Keratinocyte (primary cell): ENCODE data around the gene CCR9. TPM values are rescaled to one million over a fixed set of nuclear protein-coding genes. Genes with fewer than 3 reads are reported as not detected.

ENCODE experiments used
- DNase-seq: peaks from one replicate; pipeline ENCODE4 v3.0.0-alpha.2; 2011; ENCODE audit warnings: low read depth, missing footprints, low spot score
- FAIRE-seq: peaks from 2 replicates; lab custom pipeline; 2011; peaks lifted over from hg19 to GRCh38; lab: Jason Lieb, UNC
- H2AFZ ChIP-seq: 2 replicates; pipeline ENCODE4 v1.6.0; 2012; ENCODE audit warnings: low read length, control low read depth, inconsistent platforms; ENCODE audit not compliant: control insufficient read depth
- H3K27ac ChIP-seq: 2 replicates; pipeline ENCODE4 v1.5.1; 2011; ENCODE audit warnings: low read length; ENCODE audit not compliant: control insufficient read depth, insufficient read depth
- H3K27me3 ChIP-seq: 3 replicates; pipeline ENCODE4 v1.6.0; 2011; ENCODE audit warnings: low read length; ENCODE audit not compliant: control insufficient read depth, insufficient read depth; ENCODE audit errors: extremely low read depth
- H3K36me3 ChIP-seq, 2 experiments: 2 replicates in 1 of 2; 3 replicates in 1 of 2; pipeline ENCODE4 v1.5.1; 2011; ENCODE audit warnings: low read length in 2 of 2, mild to moderate bottlenecking in 1 of 2; ENCODE audit not compliant: control insufficient read depth in 2 of 2, insufficient read depth in 2 of 2; ENCODE audit errors: extremely low read depth in 1 of 2
- H3K4me1 ChIP-seq: 3 replicates; pipeline ENCODE4 v1.5.1; 2011; ENCODE audit warnings: low read length; ENCODE audit not compliant: control insufficient read depth, insufficient read depth; ENCODE audit errors: extremely low read depth
- H3K4me2 ChIP-seq: 3 replicates; pipeline ENCODE4 v1.6.0; 2011; ENCODE audit warnings: low read depth, low read length; ENCODE audit not compliant: control insufficient read depth, insufficient read depth; ENCODE audit errors: extremely low read depth
- H3K4me3 ChIP-seq, 3 experiments: fragments of 200-600 bp in 1 of 3; sonication (generic) in 1 of 3; 2 replicates in 2 of 3; 3 replicates in 1 of 3; pipeline ENCODE4 v1.5.1; 2011 to 2016; ENCODE audit warnings: low read length in 3 of 3, mild to moderate bottlenecking in 3 of 3, control low read depth in 2 of 3, inconsistent platforms in 1 of 3, low read depth in 1 of 3, mixed read lengths in 1 of 3, mixed run types in 1 of 3, moderate library complexity in 1 of 3; ENCODE audit not compliant: control insufficient read depth in 2 of 3, insufficient read depth in 2 of 3; ENCODE audit errors: extremely low read depth in 1 of 3
- H3K79me2 ChIP-seq: 2 replicates; pipeline ENCODE4 v1.6.0; 2012; ENCODE audit warnings: low read length; ENCODE audit not compliant: control insufficient read depth, insufficient read depth
- H3K9ac ChIP-seq: 3 replicates; pipeline ENCODE4 v1.6.0; 2011; ENCODE audit warnings: low read length; ENCODE audit not compliant: control insufficient read depth, insufficient read depth; ENCODE audit errors: extremely low read depth
- H3K9me1 ChIP-seq: 3 replicates; pipeline ENCODE4 v1.6.0; 2011; ENCODE audit warnings: low read length; ENCODE audit not compliant: control insufficient read depth, insufficient read depth; ENCODE audit errors: extremely low read depth
- H3K9me3 ChIP-seq: 2 replicates; pipeline ENCODE4 v1.5.1; 2012; ENCODE audit warnings: low read depth, low read length; ENCODE audit not compliant: control insufficient read depth
- H4K20me1 ChIP-seq: 3 replicates; pipeline ENCODE4 v1.6.0; 2011; ENCODE audit warnings: low read length; ENCODE audit not compliant: control insufficient read depth, insufficient read depth; ENCODE audit errors: extremely low read depth
- EZH2 ChIP-seq: IDR thresholded peaks from one replicate; pipeline ENCODE4 v1.6.1; 2012; ENCODE audit warnings: inconsistent platforms, mild to moderate bottlenecking, low read length, moderate library complexity
- dilution Hi-C: fragments of 300-500 bp; cut with MboI; formaldehyde crosslinking; loops from one replicate; pipeline ENCODE4 v1.7.0; 2020; ENCODE audit warnings: low sequenced_read_pairs; ENCODE audit not compliant: extremely low pct_ligation_motif_present
- polyA plus RNA-seq, 5 experiments: library from polyadenylated mRNA; depleted of rRNA in 3 of 5; stranded (reverse) in 3 of 5; stranded (forward) in 1 of 5; unstranded in 1 of 5; fragments of >200 nt; gene quantifications; 1 replicate in 1 of 5; 2 replicates in 3 of 5; 3 replicates in 1 of 5; pipeline versions ENCODE4 v1.2.1 to v1.2.3, GENCODE V29; 2011 to 2012; ENCODE audit warnings: missing spikeins in 2 of 5, low read depth in 1 of 5, low replicate concordance in 1 of 5
- TF ChIP-seq, protein P1 (sequence below), 3 experiments: IDR thresholded peaks in 1 of 3; conservative IDR thresholded peaks in 1 of 3; optimal IDR thresholded peaks in 1 of 3; 2 replicates in 2 of 3; 3 replicates in 1 of 3; pipeline versions ENCODE3 to v1.5.1; 2011; ENCODE audit warnings: low read length in 3 of 3, mild to moderate bottlenecking in 3 of 3, moderate library complexity in 2 of 3, control low read depth in 1 of 3, inconsistent platforms in 1 of 3; ENCODE audit not compliant: insufficient read depth in 2 of 3; ENCODE audit errors: extremely low read depth in 1 of 3

Gene CCR9
- polyA plus RNA-seq, 1 donor (not counting 4 experiments of a cell fraction or from before 2014, with no cell fraction given): not detected

DNA sequence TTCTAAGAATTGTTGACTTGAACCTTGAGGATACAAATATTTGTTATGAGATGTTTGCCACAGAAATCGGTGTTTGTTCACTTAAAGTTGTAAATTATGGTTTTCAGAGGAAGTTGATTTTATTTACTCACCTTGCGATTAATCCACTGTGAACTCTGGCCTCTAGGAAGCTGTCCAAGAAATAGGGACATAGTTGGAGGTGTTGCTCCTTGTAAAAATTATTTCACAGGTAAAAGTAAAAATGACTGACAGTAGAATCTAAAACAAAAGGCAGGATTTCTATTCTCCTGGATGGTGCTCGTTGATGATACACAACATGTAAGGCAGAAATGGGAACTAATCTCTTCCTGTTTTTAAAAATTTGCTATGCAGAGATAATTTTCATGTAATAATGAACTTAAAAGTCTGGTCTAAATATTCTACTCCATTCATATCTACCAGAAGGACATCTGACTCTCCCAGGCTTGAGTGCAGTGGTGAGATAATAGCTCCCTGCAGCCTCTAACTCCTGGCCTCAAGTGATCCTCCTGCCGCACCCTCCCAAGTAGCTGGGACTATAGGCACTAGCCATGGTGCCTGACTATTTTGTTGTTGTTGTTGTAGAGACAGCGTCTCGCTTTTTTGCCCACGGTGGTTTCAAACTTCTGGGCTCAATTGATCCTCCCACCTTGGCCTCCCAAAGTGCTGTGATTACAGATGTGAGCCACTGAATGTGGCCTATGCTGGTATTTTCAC, 27.4 kb upstream of the CCR9 start:
- Histone ChIP-seq H3K36me3 (no peaks in the 10 kb centered on the region), H3K9me1 (no peaks in the 10 kb centered on the region), H4K20me1 (no peaks in the 10 kb centered on the region), H3K4me2 (no peak overlapping the region), H3K27me3 (peaks cover 13% of the 10 kb centered on the region), H2AFZ (no peak overlapping the region), H3K4me1 (no peaks in the 10 kb centered on the region), H3K9ac (no peak overlapping the region), H3K27ac (no peak overlapping the region), H3K9me3 (no peaks in the 10 kb centered on the region), H3K79me2 (no peaks in the 10 kb centered on the region), H3K4me3 (no peak overlapping the region)
- DNase-seq (no peak), FAIRE-seq (no peak)
- TF ChIP-seq EZH2: no peak
- dilution Hi-C loops: no loop called here

DNA sequence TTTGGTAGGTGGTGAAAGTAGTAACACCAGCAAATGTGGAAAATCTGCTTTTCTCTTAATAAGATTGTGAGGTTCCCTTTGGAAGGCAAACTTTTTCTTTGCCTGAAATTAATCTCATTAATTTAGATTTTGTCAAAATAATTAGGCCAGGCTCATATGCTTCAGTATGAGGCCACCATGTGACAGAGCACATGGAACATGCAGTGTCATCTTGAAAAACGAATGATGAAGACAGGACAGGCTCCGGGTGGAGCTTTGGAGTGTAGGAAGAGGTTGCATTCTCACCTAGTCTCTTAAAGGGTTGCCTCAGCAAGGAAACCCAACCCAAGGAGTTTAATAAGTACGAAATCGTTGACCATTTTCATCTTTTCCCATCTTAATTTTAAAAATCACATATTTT, 25.9 kb upstream of the CCR9 start:
- Histone ChIP-seq H3K27me3 (peaks cover 13% of the 10 kb centered on the region), H3K4me3 (no peak overlapping the region), H3K79me2 (no peaks in the 10 kb centered on the region), H3K27ac (no peak overlapping the region), H3K4me1 (no peaks in the 10 kb centered on the region), H3K36me3 (no peaks in the 10 kb centered on the region), H3K4me2 (no peak overlapping the region), H3K9me3 (no peaks in the 10 kb centered on the region), H4K20me1 (no peaks in the 10 kb centered on the region), H3K9me1 (no peaks in the 10 kb centered on the region), H2AFZ (no peak overlapping the region), H3K9ac (no peak overlapping the region)
- dilution Hi-C loops: no loop called here
- TF ChIP-seq EZH2: no peak
- TF ChIP-seq, protein P1, sequence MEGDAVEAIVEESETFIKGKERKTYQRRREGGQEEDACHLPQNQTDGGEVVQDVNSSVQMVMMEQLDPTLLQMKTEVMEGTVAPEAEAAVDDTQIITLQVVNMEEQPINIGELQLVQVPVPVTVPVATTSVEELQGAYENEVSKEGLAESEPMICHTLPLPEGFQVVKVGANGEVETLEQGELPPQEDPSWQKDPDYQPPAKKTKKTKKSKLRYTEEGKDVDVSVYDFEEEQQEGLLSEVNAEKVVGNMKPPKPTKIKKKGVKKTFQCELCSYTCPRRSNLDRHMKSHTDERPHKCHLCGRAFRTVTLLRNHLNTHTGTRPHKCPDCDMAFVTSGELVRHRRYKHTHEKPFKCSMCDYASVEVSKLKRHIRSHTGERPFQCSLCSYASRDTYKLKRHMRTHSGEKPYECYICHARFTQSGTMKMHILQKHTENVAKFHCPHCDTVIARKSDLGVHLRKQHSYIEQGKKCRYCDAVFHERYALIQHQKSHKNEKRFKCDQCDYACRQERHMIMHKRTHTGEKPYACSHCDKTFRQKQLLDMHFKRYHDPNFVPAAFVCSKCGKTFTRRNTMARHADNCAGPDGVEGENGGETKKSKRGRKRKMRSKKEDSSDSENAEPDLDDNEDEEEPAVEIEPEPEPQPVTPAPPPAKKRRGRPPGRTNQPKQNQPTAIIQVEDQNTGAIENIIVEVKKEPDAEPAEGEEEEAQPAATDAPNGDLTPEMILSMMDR (optimal IDR thresholded peaks at IDR 0.05 in 1 of 3, IDR thresholded peaks at IDR 0.05 in 1 of 3, conservative IDR thresholded peaks at IDR 0.05 in 1 of 3; ENCODE audit: extremely low read depth in 1 of 3, insufficient read depth in 2 of 3, low read length in 3 of 3): no peak
- FAIRE-seq (no peak), DNase-seq (no peak)
